Bladder microvascular endothelial cell (primary cell): ENCODE data around the gene PTPA. TPM values are rescaled to one million over a fixed set of nuclear protein-coding genes. Genes with fewer than 3 reads are reported as not detected.

Experiments
- total RNA-seq: library from RNA; depleted of rRNA; stranded (reverse); fragments of >200 nt; gene quantifications from 2 replicates; pipeline ENCODE4 v1.2.3, GENCODE V29; 2014

The PTPA gene
- total RNA-seq = 64.8 and 77.2 TPM in 2 replicates

GRCh38 chr9:129110740-129111527 lies at the start of gene PTPA, which contains the start of gene CRAT:
Gene PTPA (plus strand): TSS chr9:129111415. CDS start chr9:129111601, 186 bp downstream.
Gene CRAT (minus strand): TSS chr9:129110793. CDS start chr9:129110509, 284 bp downstream.

GRCh38 chr9:129080601-129081387 lies 30.4 kb upstream of the PTPA start, which contains the start of gene DOLPP1:
Gene DOLPP1 (plus strand): TSS chr9:129081111. CDS start chr9:129081132, 21 bp downstream.

GRCh38 chr9:129177791-129178567 lies 66.8 kb downstream of the PTPA start, which contains the start of gene IER5L:
Gene IER5L (minus strand): TSS chr9:129178261. CDS start chr9:129178052, 209 bp downstream.

Other genes starting within 250 kb of the PTPA start
- gene KYAT1, start 229.5 kb upstream of the PTPA start, total RNA-seq = 5.8 and 9.8 TPM in 2 replicates
- 76.4 and 165 TPM in 2 replicates for gene LRRC8A, start 229.3 kb upstream of the PTPA start, total RNA-seq
- 0.44 and 0.65 TPM in 2 replicates for gene PHYHD1, start 190.4 kb upstream of the PTPA start, total RNA-seq
- gene DOLK, start 163.8 kb upstream of the PTPA start, total RNA-seq = 24.0 and 33.0 TPM in 2 replicates
- gene NUP188, start 163.7 kb upstream of the PTPA start, total RNA-seq = 38.5 and 105 TPM in 2 replicates
- gene SH3GLB2, start 83.1 kb upstream of the PTPA start, total RNA-seq = 24.4 and 46.9 TPM in 2 replicates
- 19.8 and 31.1 TPM in 2 replicates for gene MIGA2, start 74.8 kb upstream of the PTPA start, total RNA-seq
- gene DOLPP1, start 30.3 kb upstream of the PTPA start, total RNA-seq = 7.3 and 12.0 TPM in 2 replicates
- 24.9 and 32.7 TPM in 2 replicates for gene CRAT, start 622 bp upstream of the PTPA start, total RNA-seq
- 8.3 and 13.1 TPM in 2 replicates for gene IER5L, start 66.8 kb downstream of the PTPA start, total RNA-seq